GM19395 (cell line): ENCODE data around the gene PRELID3B.

ENCODE experiments used
- ATAC-seq: cut with Tn5 transposase; IDR thresholded peaks from one replicate; pipeline ENCODE4 v1.9.1; 2021; ENCODE audit warnings: mild to moderate bottlenecking, moderate library complexity; ENCODE audit not compliant: unreplicated experiment

Gene PRELID3B

DNA sequence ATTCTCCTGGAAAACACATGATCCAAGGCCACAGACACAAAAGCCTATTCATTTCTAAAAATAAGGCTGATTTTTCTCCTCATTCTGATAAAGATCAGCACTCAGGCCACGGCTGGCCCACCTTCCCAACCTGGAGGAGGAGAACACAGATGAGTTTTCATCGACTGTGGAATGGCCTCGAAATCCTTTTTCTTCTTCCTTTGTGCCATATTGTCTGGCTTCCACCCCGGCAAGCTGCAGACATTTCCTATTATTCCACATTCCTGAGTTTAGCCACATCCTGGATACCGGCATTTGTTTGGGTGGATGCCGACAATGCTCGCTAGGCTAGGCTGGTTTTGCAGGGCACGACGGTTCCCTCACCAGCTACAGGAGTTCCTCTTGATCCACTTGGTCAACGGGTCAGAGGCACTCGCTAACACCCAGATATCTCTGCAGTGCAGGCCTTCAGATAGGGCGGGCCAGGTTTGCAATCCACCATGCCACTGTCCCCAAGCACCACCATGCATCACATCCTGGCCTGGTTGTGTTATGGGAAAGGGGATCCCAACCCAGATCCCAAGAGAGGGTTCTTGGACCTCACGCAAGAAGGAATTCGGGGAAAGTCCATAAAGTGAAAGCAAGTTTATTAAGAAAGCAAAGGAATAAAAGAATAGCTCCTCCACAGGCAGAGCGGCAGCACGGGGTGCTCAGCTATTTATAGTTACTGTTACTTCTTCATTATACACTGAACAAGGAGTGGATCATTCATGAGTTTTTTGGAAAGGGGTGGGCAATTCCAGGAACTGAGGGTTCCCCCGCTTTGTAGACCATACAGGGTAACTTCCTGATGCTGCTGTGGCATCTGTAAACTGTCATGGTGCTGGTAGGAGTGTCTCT lies 31.4 kb downstream of the PRELID3B start:
- ATAC-seq, result no peak

- no peak for ATAC-seq
Measured at GRCh38 chr20:59010321-59010994, 32.1 kb downstream of the PRELID3B start.

GRCh38 chr20:59008715-59009336 lies 33.8 kb downstream of the PRELID3B start:
- no peak for ATAC-seq

- peak; percentile 44 for ATAC-seq
Measured at GRCh38 chr20:59007665-59008511, 34.7 kb downstream of the PRELID3B start.

GRCh38 chr20:59006864-59007664 lies 35.5 kb downstream of the PRELID3B start, which contains the start of gene CTSZ:
Gene CTSZ, minus strand, starts transcription at chr20:59007254. Its CDS starts 126 bp downstream, at chr20:59007128.
- ATAC-seq, result peak; percentile 21

DNA sequence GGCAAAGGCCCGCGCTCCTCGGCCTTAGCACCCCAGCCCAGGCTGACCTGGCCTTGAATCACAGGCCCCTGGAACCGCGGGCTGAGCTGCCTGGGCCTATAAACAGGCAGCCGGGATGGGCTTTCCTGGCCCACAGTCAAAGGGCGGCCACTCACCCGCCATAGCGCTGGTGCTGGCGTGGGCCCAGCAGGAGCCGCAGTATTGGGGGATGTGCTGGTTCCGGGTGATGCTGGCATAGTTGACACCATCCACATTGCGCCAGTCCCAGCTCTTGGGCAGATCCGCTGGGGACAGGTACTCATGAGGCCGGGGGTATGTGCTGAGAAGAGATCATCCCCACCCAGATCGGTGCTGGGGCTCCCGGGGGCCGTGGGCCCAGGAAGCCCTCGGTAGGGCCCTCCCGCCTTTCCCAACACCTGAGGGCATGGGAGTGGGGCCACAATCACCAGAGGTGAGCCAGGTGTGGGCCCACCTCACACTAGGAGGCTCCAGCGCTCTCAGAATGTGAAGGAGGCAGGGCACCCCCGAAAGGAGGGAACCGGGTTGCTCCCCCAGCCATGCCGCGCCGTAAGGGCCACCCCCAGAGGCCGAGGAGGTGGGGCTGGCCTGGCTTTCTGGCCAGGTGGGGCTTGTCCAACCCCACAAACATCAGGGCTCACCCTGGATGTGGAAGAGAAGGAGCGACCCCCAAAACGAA lies 36.3 kb downstream of the PRELID3B start:
- no peak for ATAC-seq

DNA sequence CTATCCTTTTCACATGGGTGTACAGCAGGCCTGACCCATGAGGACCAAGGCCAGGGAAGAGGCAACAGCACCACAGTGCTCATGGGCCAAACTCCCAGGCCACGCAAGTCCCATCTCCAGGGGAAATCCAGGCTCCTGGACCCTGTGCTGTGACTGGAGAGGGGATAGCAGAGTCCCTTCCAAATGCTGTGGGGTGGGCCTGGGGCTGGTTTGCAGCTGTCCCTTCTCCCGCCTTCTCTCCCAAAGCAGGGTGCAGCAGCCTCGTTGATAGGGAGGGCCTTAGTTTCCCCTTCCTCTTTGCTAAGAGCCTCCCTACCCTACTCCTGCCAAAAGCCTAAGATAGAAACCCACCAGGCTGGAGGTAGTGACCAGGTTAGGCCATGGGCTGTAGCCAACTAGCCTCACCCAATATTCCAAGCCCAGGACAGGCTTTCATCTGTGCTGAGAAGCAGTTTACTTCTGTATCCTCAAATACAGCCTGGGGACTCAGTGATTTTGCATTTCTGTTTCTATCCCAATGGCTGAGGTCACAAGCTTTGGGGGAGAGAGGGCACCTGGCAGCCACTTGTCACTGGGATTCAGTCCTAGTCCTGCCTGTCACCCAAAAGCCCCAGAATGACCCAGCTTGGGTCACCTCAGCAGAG lies 36.9 kb downstream of the PRELID3B start:
- ATAC-seq, result no peak

DNA sequence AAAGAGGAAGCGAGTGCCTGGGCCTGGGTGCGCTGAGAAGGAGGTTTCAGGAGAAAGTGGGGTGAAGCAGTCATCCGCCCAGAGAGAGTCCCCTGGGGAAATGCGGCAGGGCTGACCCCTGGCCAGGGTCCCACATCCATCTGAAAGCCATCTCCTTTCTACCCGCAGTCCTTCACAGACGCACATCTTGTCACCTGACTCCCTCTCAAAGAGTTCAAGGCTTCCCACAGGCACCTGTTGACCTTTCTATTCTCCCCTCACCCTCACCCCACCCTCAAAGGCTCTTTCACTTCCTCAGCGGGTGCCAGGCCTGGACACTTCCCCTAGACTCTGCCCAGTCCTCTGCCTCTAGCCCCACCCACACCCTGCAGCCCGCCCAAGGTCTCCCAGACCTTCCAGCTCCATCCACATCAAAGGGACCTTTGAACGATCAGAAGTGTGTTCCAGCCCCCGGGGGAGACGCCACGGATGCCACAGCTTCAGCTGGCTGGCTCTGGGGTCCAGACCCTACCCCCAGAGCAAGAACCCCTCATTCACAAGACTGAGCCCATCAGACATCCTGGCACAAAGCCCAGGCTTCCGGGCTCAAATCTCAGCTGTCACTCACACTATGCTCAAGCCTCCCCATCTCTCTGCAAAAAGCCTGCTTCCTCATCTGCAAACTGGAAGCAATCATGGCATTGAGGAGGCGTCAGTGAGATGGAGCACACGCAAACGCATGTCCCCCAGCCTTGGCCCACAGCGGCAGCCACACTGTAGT lies 37.6 kb downstream of the PRELID3B start:
- peak; percentile 59 for ATAC-seq

GRCh38 chr20:59004493-59004762 lies 38.2 kb downstream of the PRELID3B start:
- ATAC-seq, result no peak

DNA sequence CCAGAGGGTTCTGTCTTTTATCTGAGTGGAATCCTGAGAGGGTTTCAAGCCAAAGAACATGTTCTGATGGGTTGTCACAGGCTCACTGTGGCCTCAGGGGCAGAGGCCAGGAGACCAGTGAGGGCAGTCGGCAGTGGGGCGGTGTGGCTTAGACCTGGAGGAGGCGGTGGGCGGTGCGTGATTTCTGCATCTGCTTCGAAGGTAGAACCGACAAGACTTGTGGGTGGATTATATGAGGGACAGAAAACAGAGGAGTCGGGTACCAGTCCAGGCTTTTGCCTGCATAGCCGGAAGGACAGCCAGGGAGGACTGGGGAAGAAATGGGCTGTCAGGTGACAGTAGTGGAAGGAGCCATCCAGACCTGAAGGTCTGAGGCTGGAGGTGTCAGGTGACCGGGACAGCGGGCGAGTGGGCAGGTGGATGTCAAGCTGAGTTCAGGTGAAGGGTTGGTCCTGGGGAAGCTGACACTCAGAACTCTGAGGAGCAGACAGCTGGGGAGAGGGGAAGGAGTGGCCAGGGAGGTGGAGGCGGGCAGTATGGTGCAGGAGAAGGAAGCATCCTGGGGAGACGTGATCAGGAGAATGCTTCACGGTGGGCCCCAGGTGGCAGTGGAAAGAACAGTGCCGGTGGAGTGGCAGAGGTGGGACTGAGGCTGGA lies 38.6 kb downstream of the PRELID3B start:
- ATAC-seq, result no peak

GRCh38 chr20:59002874-59003399 lies 39.6 kb downstream of the PRELID3B start:
- ATAC-seq, result no peak

GRCh38 chr20:59002388-59002787 lies 40.2 kb downstream of the PRELID3B start:
- ATAC-seq, result no peak

DNA sequence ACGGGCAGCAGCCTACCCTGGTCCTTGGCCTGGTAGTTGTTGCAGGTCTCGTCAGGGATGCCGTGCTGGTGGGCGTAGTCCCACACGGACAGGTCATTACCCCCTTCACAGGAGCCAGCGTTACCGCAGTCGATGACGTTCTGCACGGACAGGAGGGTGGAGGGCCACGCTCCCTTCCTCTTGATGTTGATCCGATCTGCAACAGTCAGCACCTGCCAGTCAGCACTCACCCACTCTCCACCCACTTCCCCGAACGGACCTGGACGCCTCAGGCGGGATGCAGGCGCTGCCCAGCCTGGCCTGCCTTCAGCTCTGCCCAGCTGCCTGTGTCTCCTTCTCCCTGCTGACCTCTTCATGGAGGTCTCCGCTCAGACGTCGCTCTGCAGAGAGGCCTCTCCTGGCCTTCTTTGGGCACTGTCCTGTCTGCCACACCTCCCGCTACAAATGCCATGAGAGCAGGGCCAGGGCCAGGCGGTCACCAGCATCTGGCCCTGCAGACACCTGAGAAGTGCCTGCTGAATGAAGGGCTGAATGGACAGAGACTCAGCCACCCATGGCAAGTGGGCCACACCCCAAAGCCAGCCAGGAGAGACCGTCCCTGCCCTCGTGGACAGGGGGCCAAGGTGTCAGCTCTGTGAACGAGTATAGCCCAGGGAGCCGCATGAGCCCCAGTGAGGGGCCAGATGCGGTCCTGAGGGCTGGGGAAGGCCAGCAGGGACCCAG lies 41.0 kb downstream of the PRELID3B start:
- ATAC-seq, result no peak

GRCh38 chr20:59001068-59001448 lies 41.5 kb downstream of the PRELID3B start:
- ATAC-seq, result no peak

- no peak for ATAC-seq
Measured at GRCh38 chr20:59000326-59000725, 42.3 kb downstream of the PRELID3B start.

DNA sequence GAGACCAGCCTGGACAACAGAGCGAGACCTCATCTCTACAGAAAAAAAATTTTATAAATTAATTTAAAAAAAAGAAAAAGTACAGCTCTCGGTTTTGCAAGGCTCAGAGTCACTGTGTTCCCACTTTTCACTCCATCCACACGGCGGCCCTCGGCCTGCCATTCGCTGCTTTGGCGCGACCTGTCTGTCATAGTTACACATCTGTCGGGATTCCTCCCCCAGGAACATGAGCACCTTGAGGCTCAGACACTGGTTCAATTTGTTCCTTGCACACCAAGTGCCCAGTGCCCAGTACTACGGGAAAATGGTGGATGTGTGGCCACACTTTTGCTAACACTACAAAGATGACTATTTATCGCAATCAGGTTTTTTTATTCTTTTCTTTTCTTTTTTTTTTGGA lies 43.9 kb downstream of the PRELID3B start:
- ATAC-seq, result no peak
